Tibial artery (tissue), 4 donors: ENCODE measurements around the gene PCSK2.

ENCODE experiments used
- DNase-seq, 2 donors: peaks; one replicate each; pipeline ENCODE4 v3.0.0-alpha.2; 2019
- H3K27ac ChIP-seq, 2 donors: fragments of 200-600 bp; sonication (generic) in 1 of 2; 1 replicate in 1 of 2; 2 replicates in 1 of 2; pipeline ENCODE4 v1.5.1; 2018 to 2019; ENCODE audit warnings: mild to moderate bottlenecking in 1 of 2
- H3K27me3 ChIP-seq, 2 donors: fragments of 200-600 bp; sonication (generic) in 1 of 2; one replicate each; pipeline versions ENCODE4 v1.5.1 to v1.6.0; 2016 to 2019
- H3K36me3 ChIP-seq, 3 donors: fragments of 200-600 bp; sonication (generic) in 2 of 3; one replicate each; pipeline ENCODE4 v1.5.1; 2016 to 2019; ENCODE audit warnings: mild to moderate bottlenecking in 2 of 3
- H3K4me1 ChIP-seq, 4 donors: fragments of 200-600 bp; sonication (generic) in 2 of 4; 1 replicate in 3 of 4; 2 replicates in 1 of 4; pipeline ENCODE4 v1.5.1; 2016 to 2019
- H3K4me3 ChIP-seq, 2 donors: fragments of 200-600 bp; sonication (generic) in 1 of 2; 1 replicate in 1 of 2; 2 replicates in 1 of 2; pipeline ENCODE4 v1.5.1; 2018 to 2019; ENCODE audit warnings: mild to moderate bottlenecking in 2 of 2
- H3K9me3 ChIP-seq, 3 donors: fragments of 200-600 bp; sonication (generic) in 1 of 3; one replicate each; pipeline ENCODE4 v1.5.1; 2016 to 2019
- intact Hi-C: fragments of 100-400 bp; cut with DNase I; formaldehyde crosslinking; loops from one replicate; pipeline ENCODE4 v1.15.0; 2023; ENCODE audit warnings: low total_unique reads
- TF ChIP-seq, protein P1 (sequence below), 2 experiments: fragments of 200-600 bp in 1 of 2; fragments of 450-650 bp in 1 of 2; IDR thresholded peaks; one replicate each; pipeline ENCODE4 v1.5.1; 2017 to 2019; ENCODE audit warnings: antibody characterized with exemption in 2 of 2, mild to moderate bottlenecking in 1 of 2, moderate library complexity in 1 of 2

PCSK2 gene

DNA sequence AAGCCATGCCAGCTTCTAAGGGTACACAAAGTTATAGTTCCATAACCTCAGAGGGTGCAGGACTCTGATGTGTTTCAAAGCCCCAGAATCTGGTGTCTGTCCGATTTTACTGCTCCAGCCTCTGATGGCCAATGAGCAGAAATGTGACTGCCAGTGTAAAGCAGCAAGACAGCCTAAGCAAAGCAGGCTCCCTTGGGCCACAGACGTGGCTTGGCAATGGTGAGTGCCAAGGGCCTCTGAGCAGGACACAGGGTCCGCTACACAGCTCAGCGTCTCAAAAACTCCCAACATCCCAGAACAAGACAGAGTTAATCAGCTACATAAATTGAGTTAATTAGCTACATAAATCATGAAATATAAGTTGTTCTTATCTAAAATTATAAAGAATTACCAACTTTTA, 69.2 kb downstream of the PCSK2 start:
- H3K4me1 ChIP-seq: no peaks in the 10 kb centered on the region
- H3K9me3 ChIP-seq: no peaks in the 10 kb centered on the region
- intact Hi-C loops: no loop called here
- H3K36me3 ChIP-seq: no peaks in the 10 kb centered on the region
- TF ChIP-seq, protein P1, sequence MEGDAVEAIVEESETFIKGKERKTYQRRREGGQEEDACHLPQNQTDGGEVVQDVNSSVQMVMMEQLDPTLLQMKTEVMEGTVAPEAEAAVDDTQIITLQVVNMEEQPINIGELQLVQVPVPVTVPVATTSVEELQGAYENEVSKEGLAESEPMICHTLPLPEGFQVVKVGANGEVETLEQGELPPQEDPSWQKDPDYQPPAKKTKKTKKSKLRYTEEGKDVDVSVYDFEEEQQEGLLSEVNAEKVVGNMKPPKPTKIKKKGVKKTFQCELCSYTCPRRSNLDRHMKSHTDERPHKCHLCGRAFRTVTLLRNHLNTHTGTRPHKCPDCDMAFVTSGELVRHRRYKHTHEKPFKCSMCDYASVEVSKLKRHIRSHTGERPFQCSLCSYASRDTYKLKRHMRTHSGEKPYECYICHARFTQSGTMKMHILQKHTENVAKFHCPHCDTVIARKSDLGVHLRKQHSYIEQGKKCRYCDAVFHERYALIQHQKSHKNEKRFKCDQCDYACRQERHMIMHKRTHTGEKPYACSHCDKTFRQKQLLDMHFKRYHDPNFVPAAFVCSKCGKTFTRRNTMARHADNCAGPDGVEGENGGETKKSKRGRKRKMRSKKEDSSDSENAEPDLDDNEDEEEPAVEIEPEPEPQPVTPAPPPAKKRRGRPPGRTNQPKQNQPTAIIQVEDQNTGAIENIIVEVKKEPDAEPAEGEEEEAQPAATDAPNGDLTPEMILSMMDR (IDR thresholded peaks at IDR 0.05): no peak
- H3K27ac ChIP-seq: no peak overlapping the region
- H3K4me3 ChIP-seq: no peak overlapping the region
- DNase-seq: no peak
- H3K27me3 ChIP-seq: peaks cover 0 to 2% of the 10 kb centered on the region in 2 donors

DNA sequence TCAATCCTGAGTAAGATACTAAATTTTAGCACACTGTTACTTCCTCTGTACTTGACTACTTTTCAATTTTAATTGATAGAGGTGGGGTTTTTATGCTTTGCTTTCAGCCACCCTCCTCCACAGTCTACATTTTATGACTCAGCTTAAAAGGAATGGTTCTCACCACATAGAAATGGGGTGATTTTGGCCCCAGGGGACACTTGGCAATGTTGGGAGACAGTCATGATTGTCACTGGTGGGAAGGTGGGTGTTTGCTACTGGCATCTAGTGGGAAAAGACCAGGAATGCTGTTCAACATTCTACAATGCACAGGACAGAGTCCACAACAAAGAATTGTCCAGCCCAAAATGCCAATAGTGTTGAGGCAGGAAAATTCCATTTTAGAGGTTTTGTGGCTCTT, 71.3 kb downstream of the PCSK2 start:
- DNase-seq: no peak
- no peak overlapping the region for H3K27ac ChIP-seq
- H3K9me3 ChIP-seq: no peaks in the 10 kb centered on the region
- H3K27me3 ChIP-seq: peaks cover 0 to 2% of the 10 kb centered on the region in 2 donors
- intact Hi-C loops: no loop called here
- no peak overlapping the region for H3K4me3 ChIP-seq
- no peaks in the 10 kb centered on the region for H3K36me3 ChIP-seq
- TF ChIP-seq, protein P1 (IDR thresholded peaks at IDR 0.05): no peak
- H3K4me1 ChIP-seq: no peaks in the 10 kb centered on the region

GRCh38 chr20:17298751-17299150, 71.9 kb downstream of the PCSK2 start:
- Histone ChIP-seq H3K27me3 (peaks cover 0 to 2% of the 10 kb centered on the region in 2 donors), H3K36me3 (no peaks in the 10 kb centered on the region), H3K4me3 (no peak overlapping the region), H3K4me1 (no peaks in the 10 kb centered on the region), H3K27ac (no peak overlapping the region), H3K9me3 (no peaks in the 10 kb centered on the region)
- TF ChIP-seq, protein P1 (IDR thresholded peaks at IDR 0.05): no peak
- intact Hi-C loops: no loop called here
- DNase-seq: no peak

DNA sequence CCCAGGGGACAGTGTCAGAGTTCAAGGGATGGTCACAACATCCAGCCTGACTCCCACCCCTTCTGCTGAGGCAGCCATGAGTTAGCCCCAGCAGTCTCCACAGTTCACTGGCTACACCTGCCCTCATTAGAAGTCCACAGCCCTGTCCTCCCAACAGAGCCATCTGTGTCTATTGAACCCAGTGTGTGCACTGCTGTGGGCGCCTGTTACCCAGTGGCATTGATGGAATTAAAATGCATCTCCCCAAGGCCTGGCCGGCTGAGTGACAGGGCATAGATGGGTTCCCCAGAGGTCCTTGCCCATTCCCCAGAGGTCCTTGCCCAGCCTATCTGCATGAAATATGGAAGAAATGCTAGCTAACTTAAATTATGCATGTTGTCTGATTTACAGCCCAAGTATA, 73.3 kb downstream of the PCSK2 start:
- DNase-seq: no peak

GRCh38 chr20:17304774-17305173, 77.9 kb downstream of the PCSK2 start:
- DNase-seq: no peak
- Histone ChIP-seq H3K36me3 (no peaks in the 10 kb centered on the region), H3K4me3 (no peak overlapping the region), H3K27me3 (no peaks in the 10 kb centered on the region), H3K9me3 (no peaks in the 10 kb centered on the region), H3K27ac (no peak overlapping the region), H3K4me1 (no peaks in the 10 kb centered on the region)
- TF ChIP-seq, protein P1 (IDR thresholded peaks at IDR 0.05): no peak
- intact Hi-C loops: no loop called here

More for the DNA sequence above, 73.3 kb downstream of the PCSK2 start:
- intact Hi-C loops: no loop called here
- no peak overlapping the region for H3K27ac ChIP-seq
- peaks cover 0 to 2% of the 10 kb centered on the region in 2 donors for H3K27me3 ChIP-seq
- no peaks in the 10 kb centered on the region for H3K9me3 ChIP-seq
- H3K4me3 ChIP-seq: no peak overlapping the region
- no peaks in the 10 kb centered on the region for H3K36me3 ChIP-seq
- TF ChIP-seq, protein P1 (IDR thresholded peaks at IDR 0.05): no peak
- no peaks in the 10 kb centered on the region for H3K4me1 ChIP-seq

DNA sequence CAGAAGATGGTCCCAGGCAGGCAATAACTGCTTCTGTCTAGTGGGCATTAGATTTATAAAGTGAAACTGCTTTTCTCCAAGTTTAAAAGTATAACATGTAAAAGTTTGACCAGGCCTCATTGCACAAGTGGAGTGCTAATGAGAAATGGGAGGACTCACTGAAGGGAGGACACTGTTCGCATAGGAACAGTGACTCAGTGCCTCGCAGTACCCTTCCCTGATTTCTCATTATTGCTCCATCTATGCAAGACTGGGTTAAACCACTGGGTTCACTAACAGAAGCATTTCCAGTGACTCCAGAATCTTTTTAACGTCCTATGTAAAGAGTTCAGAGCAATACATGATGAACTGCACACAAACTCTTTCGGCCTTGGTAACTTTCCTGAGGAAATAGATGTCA, 79.6 kb downstream of the PCSK2 start:
- DNase-seq: no peak
- no peaks in the 10 kb centered on the region for H3K27me3 ChIP-seq
- intact Hi-C loops: no loop called here
- no peaks in the 10 kb centered on the region for H3K9me3 ChIP-seq
- H3K4me1 ChIP-seq: no peaks in the 10 kb centered on the region
- no peak overlapping the region for H3K4me3 ChIP-seq
- TF ChIP-seq, protein P1 (IDR thresholded peaks at IDR 0.05): no peak
- H3K36me3 ChIP-seq: no peaks in the 10 kb centered on the region
- H3K27ac ChIP-seq: no peak overlapping the region
